Lung (tissue), 12 donors: ENCODE measurements around the gene CCDC85C. TPM values are rescaled to one million over a fixed set of nuclear protein-coding genes. Genes with fewer than 3 reads are reported as not detected.

ENCODE experiments used
- ATAC-seq: fragments of 200-7000 bp; cut with Tn5 transposase; one replicate; pipeline ENCODE4 v1.9.1; 2020; ENCODE audit warnings: moderate number of reproducible peaks; ENCODE audit not compliant: insufficient read depth, low FRiP score
- DNase-seq, 3 donors: peaks; one replicate each; pipeline ENCODE4 v3.0.0-alpha.2; 2013 to 2017
- H3K27ac ChIP-seq, 2 donors: one replicate each; pipeline ENCODE4 v1.5.1; 2013; ENCODE audit warnings: mild to moderate bottlenecking in 2 of 2, moderate library complexity in 2 of 2, control low read depth in 1 of 2, inconsistent platforms in 1 of 2, low read depth in 1 of 2, low read length in 1 of 2
- H3K27me3 ChIP-seq, 3 donors: one replicate each; pipeline ENCODE4 v1.5.1; 2013; ENCODE audit warnings: low read length in 2 of 3; ENCODE audit not compliant: control insufficient read depth in 3 of 3, insufficient read depth in 3 of 3
- H3K36me3 ChIP-seq, 4 donors: one replicate each; pipeline ENCODE4 v1.5.1; 2013; ENCODE audit warnings: low read length in 4 of 4, mild to moderate bottlenecking in 1 of 4, moderate library complexity in 1 of 4; ENCODE audit not compliant: control insufficient read depth in 4 of 4, insufficient read depth in 4 of 4
- H3K4me1 ChIP-seq, 5 donors: one replicate each; pipeline ENCODE4 v1.5.1; 2013; ENCODE audit warnings: low read length in 5 of 5, mild to moderate bottlenecking in 2 of 5, moderate library complexity in 1 of 5; ENCODE audit not compliant: control insufficient read depth in 5 of 5, insufficient read depth in 5 of 5
- H3K4me3 ChIP-seq: one replicate; pipeline ENCODE4 v1.5.1; 2013; ENCODE audit warnings: mild to moderate bottlenecking, control low read depth, moderate library complexity
- H3K9ac ChIP-seq, 2 donors: one replicate each; pipeline ENCODE4 v1.5.1; 2013; ENCODE audit warnings: low read length in 2 of 2, control low read depth in 1 of 2; ENCODE audit not compliant: insufficient read depth in 1 of 2
- H3K9me3 ChIP-seq, 4 donors: one replicate each; pipeline ENCODE4 v1.5.1; 2013; ENCODE audit warnings: low read length in 3 of 4, mild to moderate bottlenecking in 1 of 4, moderate library complexity in 1 of 4; ENCODE audit not compliant: control insufficient read depth in 4 of 4, insufficient read depth in 3 of 4
- WGBS, 2 donors: extraction: QIAGEN DNeasy Blood & Tissue Kit; methylation state at CpG; one replicate each; pipeline ENCODE4 v1.1.7; 2013; 5-methylcytosine and 5-hydroxymethylcytosine counted together
- polyA plus RNA-seq, 2 donors: library from polyadenylated mRNA; stranded (reverse); fragments of 200-250 nt; gene quantifications; one replicate each; pipeline ENCODE4 v1.2.1, GENCODE V29; 2013
- total RNA-seq, 2 donors: library from RNA; depleted of rRNA in 1 of 2; stranded (reverse); fragments of >200 nt in 1 of 2; gene quantifications; one replicate each; pipeline ENCODE4 v1.2.1, GENCODE V29; 2014 to 2021
- TF ChIP-seq, protein P1 (sequence below): IDR thresholded peaks from 2 replicates; pipeline ENCODE4 v1.5.1; 2012; ENCODE audit warnings: mild to moderate bottlenecking; ENCODE audit errors: control extremely low read depth, extremely low read depth
- donor health status: control.
- donor health status: control.
- donor health status: Bipolar disorder and iron deficiency.
- donor health status: healthy.
- donor health status: DM: yes; HTN: yes; CAD: no.

Gene CCDC85C
- total and polyA plus RNA-seq, 4 donors = 2.8 to 19.8 (median 17.6) TPM

DNA sequence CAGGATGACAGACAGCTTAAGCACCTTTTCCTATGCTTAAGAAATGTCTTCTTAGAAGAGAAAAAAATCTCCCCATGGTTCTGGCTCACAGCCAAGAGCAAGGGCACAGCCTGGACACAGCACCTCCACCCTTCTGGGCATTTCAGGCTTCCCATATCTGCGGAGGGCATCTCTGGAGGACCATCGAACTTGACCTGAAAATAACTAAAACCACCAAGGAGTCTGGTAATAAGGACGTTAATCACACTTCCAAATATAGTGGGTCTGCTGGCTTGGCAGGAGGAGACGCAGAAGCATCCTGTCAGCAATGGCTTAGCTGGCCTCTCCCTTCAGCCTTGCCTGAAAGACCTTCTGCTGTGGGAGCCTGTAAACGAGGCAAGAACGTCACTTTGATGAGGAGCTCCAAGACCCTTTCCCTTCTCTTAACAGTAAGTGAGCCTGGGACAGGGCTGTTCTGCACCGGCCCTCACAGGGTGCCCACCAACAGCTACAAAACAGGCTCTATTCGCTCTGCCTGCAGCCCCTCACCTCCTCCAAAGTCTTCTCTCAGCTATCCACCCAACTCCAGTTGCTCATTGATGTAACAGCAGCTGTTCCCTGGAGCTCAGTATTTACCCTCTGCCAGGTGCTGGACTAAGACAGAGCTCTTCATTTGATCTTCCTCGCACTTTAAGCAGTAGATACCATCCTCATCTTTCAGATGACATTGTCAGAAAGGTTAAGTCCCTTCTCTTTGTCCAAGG, 136.5 kb downstream of the CCDC85C start:
- Histone ChIP-seq H3K4me1 (peaks cover 0 to 14% (median 0%) of the 10 kb centered on the region in 5 donors), H3K27ac (no peak overlapping the region), H3K9me3 (no peaks in the 10 kb centered on the region), H3K4me3 (no peak overlapping the region), H3K36me3 (peaks cover 0 to 13% (median 4%) of the 10 kb centered on the region in 4 donors), H3K27me3 (no peaks in the 10 kb centered on the region), H3K9ac (no peak overlapping the region)
- TF ChIP-seq, protein P1, sequence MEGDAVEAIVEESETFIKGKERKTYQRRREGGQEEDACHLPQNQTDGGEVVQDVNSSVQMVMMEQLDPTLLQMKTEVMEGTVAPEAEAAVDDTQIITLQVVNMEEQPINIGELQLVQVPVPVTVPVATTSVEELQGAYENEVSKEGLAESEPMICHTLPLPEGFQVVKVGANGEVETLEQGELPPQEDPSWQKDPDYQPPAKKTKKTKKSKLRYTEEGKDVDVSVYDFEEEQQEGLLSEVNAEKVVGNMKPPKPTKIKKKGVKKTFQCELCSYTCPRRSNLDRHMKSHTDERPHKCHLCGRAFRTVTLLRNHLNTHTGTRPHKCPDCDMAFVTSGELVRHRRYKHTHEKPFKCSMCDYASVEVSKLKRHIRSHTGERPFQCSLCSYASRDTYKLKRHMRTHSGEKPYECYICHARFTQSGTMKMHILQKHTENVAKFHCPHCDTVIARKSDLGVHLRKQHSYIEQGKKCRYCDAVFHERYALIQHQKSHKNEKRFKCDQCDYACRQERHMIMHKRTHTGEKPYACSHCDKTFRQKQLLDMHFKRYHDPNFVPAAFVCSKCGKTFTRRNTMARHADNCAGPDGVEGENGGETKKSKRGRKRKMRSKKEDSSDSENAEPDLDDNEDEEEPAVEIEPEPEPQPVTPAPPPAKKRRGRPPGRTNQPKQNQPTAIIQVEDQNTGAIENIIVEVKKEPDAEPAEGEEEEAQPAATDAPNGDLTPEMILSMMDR = no peak
- DNase-seq = peak in 1 of 3 donors; percentile 6
- ATAC-seq = peak; percentile 53
- 59 to 66% methylated on average over 9 of the region's 9 CpGs for WGBS, 2 donors

DNA sequence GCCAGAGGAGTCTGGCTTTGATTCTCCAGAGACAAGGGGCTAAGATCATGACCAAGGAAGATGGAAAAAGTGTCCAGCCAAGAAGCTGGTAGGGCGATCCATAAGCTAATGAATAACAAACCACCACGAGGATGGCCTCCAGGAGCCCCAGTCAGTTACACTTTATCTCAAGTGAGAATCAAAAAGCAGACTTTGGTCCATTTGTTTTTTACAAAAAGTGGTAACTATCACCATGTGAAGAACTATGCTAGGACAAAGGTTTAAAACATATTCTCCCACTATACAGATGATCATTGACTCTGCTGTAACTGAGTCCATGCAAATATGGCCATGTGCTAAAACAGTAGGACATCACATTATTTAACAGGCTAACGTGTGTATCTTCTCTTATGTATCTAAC, 137.2 kb downstream of the CCDC85C start:
- H3K36me3 ChIP-seq = peaks cover 7 to 17% (median 11%) of the 10 kb centered on the region in 4 donors
- 84 to 91% methylated on average over 3 of the region's 3 CpGs for WGBS, 2 donors
- H3K4me3 ChIP-seq = no peak overlapping the region
- no peak for DNase-seq
- no peaks in the 10 kb centered on the region for H3K9me3 ChIP-seq
- H3K4me1 ChIP-seq = peaks cover 0 to 14% (median 0%) of the 10 kb centered on the region in 5 donors
- no peak overlapping the region for H3K27ac ChIP-seq
- H3K9ac ChIP-seq = no peak overlapping the region
- ATAC-seq = no peak
- no peaks in the 10 kb centered on the region for H3K27me3 ChIP-seq
- TF ChIP-seq, protein P1 = no peak

DNA sequence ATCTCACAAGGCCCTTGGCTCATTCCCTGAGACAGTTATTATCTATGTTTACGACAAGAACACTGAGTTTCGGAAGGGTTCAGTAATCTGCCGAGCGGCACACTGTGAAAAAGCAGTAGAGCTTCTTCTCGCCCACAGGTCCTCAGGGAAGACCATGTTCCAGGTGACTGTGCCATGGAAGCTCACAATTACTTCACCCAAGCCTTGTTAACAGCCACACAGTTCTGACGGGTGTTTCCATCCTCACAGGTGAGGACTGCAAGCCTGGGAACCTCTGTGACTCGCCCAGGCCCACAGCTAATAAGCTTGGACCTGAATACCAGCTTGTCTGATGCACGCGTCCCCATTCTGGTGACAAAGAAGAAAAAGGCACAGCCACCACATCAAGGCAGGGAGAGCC, 138.7 kb downstream of the CCDC85C start:
- H3K27me3 ChIP-seq = no peaks in the 10 kb centered on the region
- ATAC-seq (no peak), DNase-seq (no peak)
- H3K4me3 ChIP-seq = no peak overlapping the region
- peaks cover 0 to 12% (median 0%) of the 10 kb centered on the region in 5 donors for H3K4me1 ChIP-seq
- H3K9ac ChIP-seq = no peak overlapping the region
- TF ChIP-seq, protein P1 = no peak
- 94 to 98% methylated on average over 9 of the region's 9 CpGs for WGBS, 2 donors
- H3K27ac ChIP-seq = no peak overlapping the region
- H3K36me3 ChIP-seq = peaks cover 12 to 19% (median 15%) of the 10 kb centered on the region in 4 donors
- no peaks in the 10 kb centered on the region for H3K9me3 ChIP-seq
